SHP77 treated with DMSO at 0.1 percent for 48 hours (cell line): Measurements from ENCODE around the gene FARP1.

ENCODE experiments used
- DNase-seq: peaks from one replicate; lab custom pipeline; 2025; lab: John Stamatoyannopoulos, UW

Gene FARP1

DNA sequence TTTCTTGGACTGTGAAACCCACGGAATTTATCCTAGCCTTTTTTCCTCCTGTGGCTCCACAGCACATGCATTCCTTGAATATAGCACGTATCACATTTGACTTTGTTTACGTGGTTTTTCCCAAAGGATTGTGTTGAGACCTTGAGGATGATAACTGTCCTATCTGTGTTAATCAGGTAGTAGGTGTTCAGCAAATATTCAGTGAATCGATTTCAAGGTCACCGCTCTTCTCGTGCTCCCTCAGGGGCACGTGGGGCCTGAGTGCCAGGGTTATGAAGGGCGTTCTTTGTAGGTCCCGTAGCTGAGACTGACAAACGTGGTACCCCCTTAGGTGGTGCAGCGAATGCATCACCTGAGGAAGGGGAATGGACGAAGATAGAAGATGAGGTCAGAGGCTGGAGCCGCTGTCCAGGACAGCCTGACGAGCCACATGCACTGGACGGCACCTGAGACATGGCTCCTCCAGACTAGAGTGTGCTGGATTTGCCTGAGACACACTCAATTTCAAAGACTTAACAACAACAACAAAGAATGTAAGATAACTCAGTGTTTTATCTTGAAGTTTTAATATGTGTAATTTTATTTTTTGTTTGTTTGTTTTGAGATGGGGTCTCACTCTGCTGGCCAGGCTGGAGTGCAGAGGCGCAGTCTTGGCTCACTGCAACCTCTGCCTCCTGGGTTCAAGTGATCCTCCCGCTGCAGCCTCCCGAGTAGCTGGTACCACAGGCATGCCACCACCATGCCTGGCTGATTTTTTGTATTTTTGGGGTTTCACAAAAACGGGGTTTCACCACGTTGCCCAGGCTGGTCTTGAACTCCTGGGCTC, 165.4 kb downstream of the FARP1 start:
- no peak for DNase-seq

DNA sequence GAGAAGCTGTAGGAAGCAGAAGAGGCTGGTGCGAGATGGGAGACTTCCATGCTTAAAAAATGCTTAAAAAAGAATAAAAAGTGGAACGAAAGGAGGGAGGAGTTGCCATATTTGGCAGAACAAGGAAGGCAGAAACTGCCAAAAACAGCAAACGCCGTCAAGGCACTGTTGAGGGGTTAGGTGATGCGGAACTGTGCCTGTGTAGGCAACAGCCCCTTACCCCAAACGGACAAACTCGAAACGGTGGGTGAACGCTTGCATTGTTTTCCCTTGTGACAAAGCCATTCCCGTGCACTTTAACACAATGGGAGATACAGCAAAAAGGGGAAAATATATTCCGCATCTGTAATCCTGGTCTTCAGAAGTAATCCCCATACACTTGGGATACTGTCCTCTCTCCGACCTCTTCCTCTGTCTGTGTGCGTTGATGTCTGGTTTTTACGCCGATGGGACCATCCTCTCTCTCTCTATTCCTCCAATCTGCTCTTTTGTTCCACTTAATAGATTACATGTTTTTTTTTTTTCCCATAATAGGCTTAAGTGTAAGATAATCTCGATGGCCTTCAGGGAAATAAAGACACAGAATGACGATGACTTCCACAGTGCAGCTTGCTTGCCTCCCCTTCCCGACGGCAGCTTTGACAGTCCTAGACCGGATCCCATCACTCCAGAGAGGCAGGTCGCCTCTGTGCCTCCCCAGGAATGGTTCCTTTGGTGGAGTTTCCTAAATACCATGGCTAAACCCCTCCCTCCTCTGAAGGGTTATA, 166.9 kb downstream of the FARP1 start:
- DNase-seq = no peak

DNA sequence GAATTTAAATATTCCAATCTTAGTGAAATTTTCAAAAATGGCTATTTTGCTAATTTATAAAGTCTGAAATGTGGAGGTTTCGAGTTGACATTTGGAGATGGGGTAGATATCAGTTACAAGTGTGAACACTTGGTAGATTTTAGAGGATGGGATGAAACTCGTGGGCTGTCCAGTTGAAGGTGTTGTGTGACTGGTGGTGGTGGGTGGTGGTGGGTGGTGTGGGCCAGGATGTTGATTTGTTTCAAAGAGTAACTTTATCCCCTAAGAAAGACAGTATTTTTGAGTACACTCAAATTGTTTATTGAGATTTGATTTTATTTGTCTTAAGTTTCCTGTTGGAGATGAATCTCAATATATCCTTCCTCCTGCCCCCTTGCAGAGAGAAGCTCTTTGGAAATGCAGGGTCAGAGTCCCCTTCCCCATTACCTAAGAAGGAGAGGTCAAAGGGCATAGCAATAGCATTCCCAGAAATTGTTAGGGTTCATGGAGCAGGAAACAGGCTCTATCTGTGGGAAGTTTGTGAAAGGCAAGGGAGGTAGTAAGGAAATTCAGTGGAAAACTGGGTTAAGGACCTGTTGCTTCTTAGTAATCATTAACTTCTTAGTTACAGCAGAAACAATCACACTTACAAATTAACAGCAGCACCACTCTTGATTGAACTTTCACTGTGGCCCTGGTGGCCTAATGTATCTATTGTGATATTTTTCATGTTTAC, 167.7 kb downstream of the FARP1 start:
- DNase-seq = no peak

DNA sequence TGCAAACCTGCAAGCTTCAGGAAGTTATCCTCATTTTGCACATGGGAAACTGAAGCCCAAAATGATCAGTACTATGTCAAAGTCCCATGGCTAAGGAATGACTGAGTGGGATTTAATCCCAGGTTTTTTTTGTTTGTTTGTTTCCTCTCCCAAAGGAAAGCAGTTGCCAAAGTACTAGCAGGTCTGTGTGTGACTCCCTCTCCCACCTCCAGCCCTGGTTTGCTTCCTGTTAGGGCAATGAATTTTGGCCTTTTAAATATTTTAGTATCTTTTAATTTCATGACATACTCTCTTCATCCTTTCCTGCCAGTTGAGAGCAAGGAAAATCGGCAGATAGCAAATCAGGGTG, 168.3 kb downstream of the FARP1 start:
- DNase-seq = no peak

DNA sequence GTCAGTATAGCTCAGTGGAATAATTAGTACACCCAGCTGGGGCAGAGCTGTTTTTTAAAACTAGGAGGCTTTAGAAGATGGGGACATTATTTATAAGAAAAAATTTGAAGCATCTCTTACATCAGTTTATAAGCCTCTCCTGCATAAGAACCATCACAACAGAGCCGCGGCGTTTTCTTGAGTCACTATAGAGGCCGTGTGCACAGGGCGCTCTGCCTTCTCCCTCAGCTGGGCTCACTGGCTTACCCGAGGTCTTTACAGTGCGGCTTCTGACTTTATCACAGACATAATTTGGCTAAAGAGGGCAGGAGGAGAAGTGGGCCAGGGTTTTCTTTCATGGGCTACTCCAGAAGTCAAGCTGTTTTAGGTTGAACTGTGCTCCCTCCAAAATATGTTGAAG, 169.7 kb downstream of the FARP1 start:
- no peak for DNase-seq

DNA sequence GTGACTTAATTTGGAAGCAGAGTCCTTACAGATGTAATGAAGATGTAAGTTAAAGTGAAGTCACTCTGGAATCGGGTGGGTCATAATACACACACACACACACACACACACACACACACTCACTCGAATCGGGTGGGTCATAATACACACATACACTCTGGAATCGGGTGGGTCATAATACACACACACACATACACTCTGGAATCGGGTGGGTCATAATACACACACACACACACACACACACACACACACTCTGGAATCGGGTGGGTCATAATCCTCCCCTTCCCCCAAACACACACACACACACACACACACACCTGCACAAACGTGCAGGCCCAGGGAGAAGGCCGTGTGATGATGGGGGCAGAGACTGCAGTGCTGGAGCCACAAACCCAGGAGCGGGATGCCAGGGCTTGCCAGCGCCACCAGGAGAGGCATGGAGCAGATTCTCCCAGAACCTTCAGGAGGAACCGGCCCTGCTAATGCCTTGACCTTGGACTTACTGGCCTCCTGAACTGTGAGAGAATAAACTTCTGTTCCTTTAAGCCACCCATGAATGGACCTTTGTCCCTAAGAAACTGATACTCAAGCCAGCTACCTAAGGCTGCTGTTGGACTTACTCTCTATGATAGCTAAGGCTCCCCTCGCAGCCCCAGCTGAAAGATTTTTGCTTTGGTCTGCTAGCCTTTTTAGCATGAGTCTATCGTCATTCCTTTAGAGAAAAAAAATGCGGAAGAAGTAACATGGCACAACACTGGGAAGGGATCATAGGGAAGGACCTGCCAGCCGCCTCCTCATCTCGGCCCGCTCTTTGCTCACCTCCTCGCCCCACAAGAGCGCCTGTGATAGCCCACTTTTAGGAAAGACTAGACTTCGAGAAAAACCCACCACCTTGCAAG, 170.4 kb downstream of the FARP1 start:
- no peak for DNase-seq

DNA sequence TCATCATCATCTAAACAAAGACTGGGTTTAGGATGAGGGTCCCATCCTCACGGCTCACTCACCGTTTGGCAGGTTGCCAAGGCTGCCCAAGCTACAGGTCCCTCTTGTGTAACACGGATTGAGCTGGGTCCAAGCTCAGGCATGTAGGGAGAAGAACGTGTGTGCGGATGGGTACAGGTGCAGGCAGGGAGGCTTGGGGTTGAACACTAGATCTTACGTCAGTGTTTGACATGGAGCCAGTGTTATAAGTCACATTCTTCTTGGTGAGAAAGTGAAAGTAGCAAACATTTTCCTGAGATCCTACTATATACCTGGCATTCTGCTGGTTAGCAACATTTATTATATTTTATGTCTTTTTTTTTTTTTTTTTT, 171.0 kb downstream of the FARP1 start:
- DNase-seq = no peak

DNA sequence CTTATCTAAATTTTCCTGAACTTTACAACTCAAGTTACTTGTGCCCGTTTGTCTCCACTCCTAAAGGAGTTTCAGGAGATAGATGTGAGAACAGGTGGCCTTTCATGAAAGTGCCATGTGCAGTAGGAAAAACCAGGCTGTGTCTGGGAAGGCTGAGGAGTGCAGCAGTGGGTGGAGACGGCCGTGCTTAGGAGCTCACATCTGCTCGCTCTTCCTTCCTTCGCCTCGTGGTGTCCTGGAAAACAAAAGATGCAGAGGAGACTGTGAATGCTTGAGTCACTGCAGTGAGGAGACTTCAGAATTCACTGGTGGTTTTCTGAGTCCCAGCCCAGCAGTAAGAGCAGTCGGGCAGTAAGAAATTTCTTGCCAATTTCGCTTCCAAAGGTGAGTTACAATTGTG, 172.6 kb downstream of the FARP1 start:
- DNase-seq = no peak

DNA sequence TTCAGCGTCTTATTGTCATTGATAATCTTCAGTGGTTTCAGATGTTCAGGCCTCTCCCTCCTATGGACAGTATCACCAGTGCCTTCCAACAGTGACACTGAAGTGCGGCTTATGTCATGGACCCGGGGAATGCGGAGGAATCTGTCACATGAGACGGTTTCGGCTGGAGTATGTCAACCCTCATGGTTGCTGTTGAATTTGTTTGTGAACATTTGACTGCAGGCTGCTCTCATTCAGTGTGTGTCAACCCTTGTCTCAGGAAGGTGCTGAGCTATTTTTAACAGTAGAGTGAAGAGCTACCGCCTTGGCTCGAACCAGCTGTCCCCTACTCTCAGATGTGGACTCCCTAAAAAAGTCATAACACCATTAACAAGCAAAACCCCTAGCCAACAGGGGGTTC, 173.0 kb downstream of the FARP1 start:
- DNase-seq = no peak

DNA sequence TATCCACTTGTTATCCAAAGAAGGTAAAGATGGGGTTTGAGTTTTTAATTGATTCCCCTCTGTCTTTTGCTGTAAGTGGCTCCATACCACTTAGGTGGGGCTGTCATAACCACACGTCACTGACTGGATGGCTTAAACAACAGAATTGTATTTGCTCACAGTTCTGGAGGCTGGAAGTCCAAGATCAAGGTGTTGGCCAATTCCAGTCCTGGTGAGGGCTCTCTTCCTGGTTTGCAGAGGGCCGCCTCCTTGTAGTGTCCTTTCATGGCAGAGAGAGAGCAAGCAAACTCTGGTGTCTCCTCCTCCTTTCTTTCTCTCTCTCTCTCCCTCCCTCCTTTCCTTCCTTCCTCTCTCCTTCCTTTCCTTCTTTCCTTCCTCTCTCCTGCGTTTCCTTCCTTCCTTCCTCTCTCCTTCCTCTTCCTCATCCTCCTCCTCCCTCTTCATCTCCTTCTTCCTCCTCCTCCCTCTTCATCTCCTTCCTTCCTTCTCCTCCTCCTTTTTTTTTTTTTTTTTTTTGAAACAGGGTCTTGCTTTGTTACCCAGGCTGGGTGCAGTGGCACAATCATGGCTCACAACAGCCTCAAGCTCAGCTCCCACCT, 174.8 kb downstream of the FARP1 start:
- DNase-seq = no peak

DNA sequence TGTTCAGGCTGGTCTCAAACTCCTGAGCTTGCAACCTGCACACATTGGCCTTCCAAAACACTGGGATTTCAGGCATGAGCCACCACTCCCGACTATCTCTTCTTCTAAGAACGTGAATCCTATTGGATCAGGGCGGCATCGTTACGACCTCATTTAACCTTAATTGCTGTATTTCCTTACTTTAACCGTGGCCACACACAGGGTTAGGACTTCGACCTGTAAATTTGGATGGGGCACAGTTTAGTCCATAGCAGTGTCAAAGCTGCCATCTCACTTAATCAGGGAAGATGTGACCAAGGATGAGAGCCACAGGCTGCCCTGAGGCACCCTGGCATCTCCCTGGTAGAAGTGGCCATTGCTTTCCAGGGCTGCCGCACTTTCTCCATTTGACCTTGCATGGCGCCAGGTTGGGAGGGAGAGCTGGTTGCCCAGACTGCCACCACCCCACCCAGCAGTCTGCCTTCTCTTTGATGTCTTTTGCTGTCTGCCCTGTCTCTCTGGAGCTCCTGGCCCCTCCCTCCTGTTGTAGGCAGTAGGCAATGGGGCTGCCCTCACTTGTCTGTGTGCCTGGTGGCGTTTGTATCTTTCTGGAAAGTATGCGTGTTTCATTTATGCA, 175.5 kb downstream of the FARP1 start:
- no peak for DNase-seq

DNA sequence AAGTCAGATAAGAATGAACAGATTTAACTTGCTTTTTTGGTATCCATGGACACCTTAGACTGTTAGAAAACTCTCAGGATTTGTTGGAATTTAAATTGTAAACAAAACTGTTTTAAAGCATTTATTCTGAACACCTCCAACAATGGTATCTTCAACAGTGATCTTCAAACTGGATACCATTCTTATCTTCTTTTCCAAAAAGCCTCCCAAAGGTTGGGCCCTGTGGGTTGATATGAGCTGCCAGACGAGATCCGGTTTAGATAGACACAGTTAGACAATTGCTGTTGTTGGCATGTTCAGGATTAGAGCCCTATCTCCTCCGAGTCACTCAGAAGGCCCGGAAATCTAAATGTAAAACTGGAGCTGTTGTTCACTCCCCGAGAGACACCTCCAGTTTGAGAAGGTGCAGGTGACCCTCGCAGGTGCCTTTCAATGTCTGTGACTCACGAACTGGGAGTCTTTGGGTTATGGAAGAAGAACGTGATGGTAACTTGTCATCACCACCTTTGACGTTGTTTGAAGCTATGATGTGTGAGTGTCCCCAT, 177.7 kb downstream of the FARP1 start:
- DNase-seq = no peak

DNA sequence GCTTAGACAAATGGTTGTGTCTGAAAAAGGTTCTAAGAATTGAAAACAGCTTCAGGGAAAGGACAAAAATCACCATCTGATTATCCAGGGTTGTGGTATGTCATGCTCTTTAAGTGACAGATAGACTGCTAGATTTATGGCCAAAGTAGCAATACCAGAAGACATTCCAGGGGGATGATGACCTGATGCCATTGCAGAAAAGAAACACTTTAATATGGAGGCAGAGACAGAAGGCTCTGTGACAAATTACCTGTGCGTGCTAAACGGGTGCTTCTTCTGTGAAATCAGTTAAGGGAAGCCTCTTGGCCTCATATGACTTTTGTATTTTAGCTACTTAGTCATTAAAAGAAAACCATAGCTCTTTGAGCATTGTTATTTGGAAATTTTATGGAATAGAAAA, 178.5 kb downstream of the FARP1 start:
- no peak for DNase-seq

DNA sequence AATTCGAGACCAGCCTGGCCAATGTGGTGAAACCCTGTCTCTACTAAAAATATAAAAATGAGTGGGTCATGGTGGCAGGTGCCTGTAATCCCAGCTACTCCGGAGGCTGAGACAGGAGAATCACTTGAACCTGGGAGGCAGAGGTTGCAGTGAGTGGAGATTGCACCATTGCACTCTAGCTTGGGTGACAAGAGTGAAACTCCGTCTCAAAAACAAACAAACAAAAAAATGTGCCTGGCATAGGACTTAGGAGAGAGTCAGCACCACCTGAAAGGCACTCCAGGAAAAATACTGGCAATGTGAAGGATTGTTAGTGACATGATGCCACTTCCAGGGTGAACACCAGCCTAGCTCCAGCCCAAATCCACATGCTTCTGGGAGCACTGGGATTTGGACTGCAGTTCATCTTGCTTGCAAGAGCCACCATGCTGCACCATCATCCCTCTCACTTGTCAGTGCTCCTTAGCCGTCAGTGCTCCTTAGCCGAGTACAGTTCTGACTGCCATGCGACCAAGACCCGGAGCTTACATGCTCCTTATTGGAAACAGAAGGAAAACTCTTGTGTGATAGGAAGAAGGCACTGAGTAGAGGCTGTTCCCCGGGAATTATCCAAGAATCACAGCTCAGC, 179.3 kb downstream of the FARP1 start:
- DNase-seq = no peak

DNA sequence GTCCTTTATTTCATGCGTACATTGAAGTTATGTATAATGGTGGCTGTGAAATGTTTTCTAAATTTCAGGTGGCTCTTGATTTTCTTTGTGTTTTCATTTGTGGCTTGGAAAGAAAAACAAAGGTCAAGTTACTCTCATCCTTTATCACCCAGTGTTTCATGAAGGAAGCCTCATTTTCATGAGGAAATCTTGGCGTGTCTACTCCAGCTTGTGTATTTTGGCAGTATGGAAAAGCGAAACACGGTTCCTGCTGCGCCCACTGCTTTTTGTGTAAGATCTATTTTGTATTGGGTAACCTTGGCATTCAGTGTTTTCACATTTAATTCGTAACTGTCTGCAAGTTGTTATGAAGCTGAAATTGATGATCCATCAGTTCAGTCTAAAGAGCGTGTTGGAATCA, 181.2 kb downstream of the FARP1 start:
- no peak for DNase-seq

DNA sequence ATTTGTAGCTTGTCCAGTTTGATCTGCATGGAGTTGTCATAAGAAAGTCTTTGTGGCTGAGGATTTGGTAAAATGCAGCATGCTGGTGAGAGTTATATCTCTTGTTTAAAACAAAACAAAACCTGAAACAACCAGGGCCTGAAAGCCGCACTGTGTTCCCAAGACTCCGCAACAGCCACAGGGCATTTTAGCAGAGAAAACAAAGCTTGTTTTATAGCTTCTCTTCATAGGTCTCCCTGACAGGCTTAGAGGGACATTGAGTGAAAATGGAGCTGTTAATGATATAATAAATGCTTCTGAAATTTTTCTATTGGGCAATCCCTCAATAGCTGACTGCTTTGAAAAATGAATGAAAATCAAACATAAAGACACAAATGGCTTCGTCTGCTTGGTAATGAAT, 182.8 kb downstream of the FARP1 start:
- DNase-seq = no peak

DNA sequence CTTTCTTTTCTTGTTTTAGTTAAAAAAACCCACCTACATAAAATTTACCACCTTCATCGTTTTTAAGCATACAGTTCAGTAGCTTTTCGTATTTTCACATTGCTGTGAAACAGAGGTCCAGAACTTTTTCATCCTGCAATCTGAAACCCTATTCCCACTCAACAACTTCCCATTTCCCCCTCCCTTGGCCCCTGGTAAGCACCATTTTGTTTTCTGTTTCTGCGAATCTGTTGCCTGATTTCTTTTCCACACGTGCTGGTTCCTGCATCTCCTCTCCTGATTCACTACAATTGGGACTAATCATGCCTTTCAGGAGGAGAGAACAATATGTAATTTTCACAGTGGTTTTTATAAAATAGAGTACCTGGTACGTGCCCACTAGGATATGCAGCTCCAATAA, 183.4 kb downstream of the FARP1 start:
- no peak for DNase-seq

DNA sequence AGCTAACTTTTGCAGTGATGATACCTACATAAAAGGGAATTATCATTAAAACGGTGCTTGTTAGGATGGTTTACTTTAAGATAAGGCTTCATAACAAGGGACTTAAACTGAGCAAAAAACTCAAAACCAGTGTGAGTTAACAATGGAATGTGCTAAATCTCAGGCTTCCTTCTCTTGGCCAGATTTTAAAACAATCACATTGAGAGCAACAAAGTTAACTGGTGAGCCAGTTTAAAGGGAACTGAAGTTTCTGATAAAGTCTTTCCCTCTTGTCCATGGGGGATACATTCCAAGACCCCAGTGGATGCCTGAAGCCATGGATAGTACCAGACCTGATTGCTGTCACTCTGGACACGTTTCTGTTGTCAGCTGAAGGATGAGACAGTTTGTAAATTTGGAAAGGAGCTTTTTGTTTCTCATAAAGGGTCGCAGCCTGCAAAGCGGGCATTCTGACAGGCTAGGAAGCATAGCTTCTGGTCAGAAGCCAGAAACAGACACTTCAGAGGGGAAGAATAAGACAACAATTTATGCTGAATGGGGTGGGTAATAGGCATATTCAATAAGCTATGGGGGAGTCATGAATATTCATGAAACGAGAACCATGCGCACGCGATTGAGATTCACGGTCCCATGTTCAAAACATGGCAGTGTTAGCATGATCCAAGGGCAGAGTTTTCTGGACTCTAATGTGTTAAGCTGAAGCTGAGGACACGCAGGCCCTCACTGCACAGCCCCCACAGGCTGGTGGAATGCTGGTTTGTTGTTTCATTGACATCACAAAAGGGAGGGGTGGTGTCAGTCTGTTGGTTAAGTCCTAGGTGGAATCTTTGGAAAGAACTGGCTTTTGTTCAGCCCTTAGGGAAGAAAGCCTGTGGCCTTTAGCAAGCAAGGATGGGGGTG, 184.7 kb downstream of the FARP1 start:
- DNase-seq = no peak

DNA sequence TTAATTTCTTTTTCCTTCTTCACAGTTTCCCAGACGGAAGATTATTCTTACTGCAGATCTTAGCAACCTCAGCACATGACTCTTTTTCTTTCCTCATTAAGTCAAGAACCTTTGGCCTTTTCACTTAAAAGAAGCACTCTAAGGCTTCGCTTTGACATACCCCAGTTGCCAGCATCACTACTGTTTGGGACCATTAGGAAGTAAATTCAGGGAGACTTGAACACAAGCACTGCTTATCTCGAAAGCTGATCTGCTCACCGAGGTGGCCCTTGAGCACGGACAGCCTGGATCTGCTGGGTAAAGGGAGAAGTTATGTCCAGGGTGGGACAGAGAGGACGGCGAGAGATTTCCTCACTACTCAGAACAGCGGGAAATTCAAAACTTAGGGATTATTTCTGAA, 185.6 kb downstream of the FARP1 start:
- no peak for DNase-seq
